ENCODE data around the gene FHIT.

GRCh38 chr3:59996056-59996455 lies 1255.2 kb downstream of the FHIT start:
- TF ChIP-seq CTCF (IDR thresholded peaks at IDR 0.05) (no peak), POLR2A (IDR thresholded peaks at IDR 0.05) (no peak)

All from Peyer's patch (tissue), 4 donors.